ENCODE measurements around the gene AGBL4. TPM values are rescaled to one million over a fixed set of nuclear protein-coding genes. Genes with fewer than 3 reads are reported as not detected.

AGBL4 gene
- total RNA-seq, 5 donors from 2014 or later (not counting 1 experiment from before 2014, with no cell fraction given): 0.58 TPM; not detected in 4

DNA sequence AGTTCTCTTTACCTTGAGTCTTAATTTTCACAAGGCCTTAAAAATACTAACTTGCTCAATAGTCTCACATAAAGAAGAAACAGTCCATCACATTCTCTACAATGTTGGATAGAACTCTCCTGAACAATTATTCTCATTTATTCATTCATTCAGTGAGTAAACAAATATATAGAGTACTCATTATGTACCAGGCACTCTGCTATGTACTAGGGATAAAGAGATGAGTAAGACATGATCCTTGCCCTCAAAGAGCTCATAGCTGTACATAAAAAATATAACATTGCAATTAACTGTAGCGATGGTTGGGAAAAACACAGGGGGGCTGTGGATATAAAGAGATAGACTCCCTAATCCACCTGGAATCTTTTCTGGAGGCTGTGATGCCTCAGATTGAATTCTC, 660.1 kb downstream of the AGBL4 start:
- DNase-seq: no peak
- Histone ChIP-seq H3K4me3 (ENCODE audit: control insufficient read depth in 1 of 2, extremely low read depth in 1 of 2, low read length in 1 of 2) (no peak overlapping the region), H3K4me1 (ENCODE audit: control insufficient read depth in 1 of 2, extremely low read depth in 1 of 2, insufficient read depth in 2 of 2, low read length in 2 of 2) (no peaks in the 10 kb centered on the region), H3K27me3 (replicated peaks in 1 of 2; ENCODE audit: control insufficient read depth in 2 of 2, extremely low read depth in 1 of 2, insufficient read depth in 2 of 2, low read length in 1 of 2) (no peaks in the 10 kb centered on the region), H3K27ac (ENCODE audit: low read length) (no peak overlapping the region), H3K36me3 (ENCODE audit: control insufficient read depth in 2 of 2, extremely low read depth in 1 of 2, insufficient read depth in 1 of 2, low read length in 1 of 2) (no peaks in the 10 kb centered on the region), H3K9me3 (no peaks in the 10 kb centered on the region)
- no CpG with 5 or more reads among the region's 1 CpG for WGBS (ENCODE audit: insufficient coverage)
- Mint-ChIP-seq H3K27ac (no peak overlapping the region), H3K4me1 (no peaks in the 10 kb centered on the region), H3K9me3 (peaks cover 0 to 3% (median 2%) of the 10 kb centered on the region in 3 donors), H3K36me3 (no peaks in the 10 kb centered on the region), H3K27me3 (no peaks in the 10 kb centered on the region), H3K4me3 (no peak overlapping the region)
- ATAC-seq (replicated peaks in 1 of 4): no peak
- POLR2A ChIA-PET: no interaction called here
- CTCF ChIA-PET: no interaction called here

- Histone ChIP-seq H3K27ac (ENCODE audit: low read length) (no peak overlapping the region), H3K9me3 (no peaks in the 10 kb centered on the region), H3K27me3 (replicated peaks in 1 of 2; ENCODE audit: control insufficient read depth in 2 of 2, extremely low read depth in 1 of 2, insufficient read depth in 2 of 2, low read length in 1 of 2) (no peaks in the 10 kb centered on the region), H3K4me1 (ENCODE audit: control insufficient read depth in 1 of 2, extremely low read depth in 1 of 2, insufficient read depth in 2 of 2, low read length in 2 of 2) (no peaks in the 10 kb centered on the region), H3K4me3 (ENCODE audit: control insufficient read depth in 1 of 2, extremely low read depth in 1 of 2, low read length in 1 of 2) (no peak overlapping the region), H3K36me3 (ENCODE audit: control insufficient read depth in 2 of 2, extremely low read depth in 1 of 2, insufficient read depth in 1 of 2, low read length in 1 of 2) (no peaks in the 10 kb centered on the region)
- no peak for ATAC-seq (replicated peaks in 1 of 4)
- H3K27ac Mint-ChIP-seq: no peak overlapping the region
- H3K9me3 Mint-ChIP-seq: peaks cover 0 to 3% (median 0%) of the 10 kb centered on the region in 3 donors
- no CpG with 5 or more reads among the region's 1 CpG for WGBS (ENCODE audit: insufficient coverage)
- no peaks in the 10 kb centered on the region for H3K4me1 Mint-ChIP-seq
- ChIA-PET POLR2A (no interaction called here), CTCF (no interaction called here)
- no peaks in the 10 kb centered on the region for H3K27me3 Mint-ChIP-seq
- no peak overlapping the region for H3K4me3 Mint-ChIP-seq
- no peaks in the 10 kb centered on the region for H3K36me3 Mint-ChIP-seq
- DNase-seq: no peak
These were observed 665.7 kb downstream of the AGBL4 start for GRCh38 chr1:49358036-49358435.

- CTCF ChIA-PET: interaction anchor here in 1 of 2 donors (0.6 kb wide), 1 partner anchor 11 kb away, joined by 3 read pairs; no protein-coding TSS in a partner anchor
- Histone ChIP-seq H3K4me1 (ENCODE audit: control insufficient read depth in 1 of 2, extremely low read depth in 1 of 2, insufficient read depth in 2 of 2, low read length in 2 of 2) (no peaks in the 10 kb centered on the region), H3K4me3 (ENCODE audit: control insufficient read depth in 1 of 2, extremely low read depth in 1 of 2, low read length in 1 of 2) (no peak overlapping the region), H3K27ac (ENCODE audit: low read length) (no peak overlapping the region), H3K9me3 (no peaks in the 10 kb centered on the region), H3K36me3 (ENCODE audit: control insufficient read depth in 2 of 2, extremely low read depth in 1 of 2, insufficient read depth in 1 of 2, low read length in 1 of 2) (no peaks in the 10 kb centered on the region), H3K27me3 (replicated peaks in 1 of 2; ENCODE audit: control insufficient read depth in 2 of 2, extremely low read depth in 1 of 2, insufficient read depth in 2 of 2, low read length in 1 of 2) (no peaks in the 10 kb centered on the region)
- Mint-ChIP-seq H3K36me3 (no peaks in the 10 kb centered on the region), H3K27me3 (no peaks in the 10 kb centered on the region), H3K9me3 (no peaks in the 10 kb centered on the region), H3K4me1 (no peaks in the 10 kb centered on the region), H3K27ac (no peak overlapping the region), H3K4me3 (no peak overlapping the region)
- POLR2A ChIA-PET: no interaction called here
- no peak for ATAC-seq (replicated peaks in 1 of 4)
- DNase-seq: no peak
These were observed 667.2 kb downstream of the AGBL4 start for GRCh38 chr1:49356594-49356993.

DNA sequence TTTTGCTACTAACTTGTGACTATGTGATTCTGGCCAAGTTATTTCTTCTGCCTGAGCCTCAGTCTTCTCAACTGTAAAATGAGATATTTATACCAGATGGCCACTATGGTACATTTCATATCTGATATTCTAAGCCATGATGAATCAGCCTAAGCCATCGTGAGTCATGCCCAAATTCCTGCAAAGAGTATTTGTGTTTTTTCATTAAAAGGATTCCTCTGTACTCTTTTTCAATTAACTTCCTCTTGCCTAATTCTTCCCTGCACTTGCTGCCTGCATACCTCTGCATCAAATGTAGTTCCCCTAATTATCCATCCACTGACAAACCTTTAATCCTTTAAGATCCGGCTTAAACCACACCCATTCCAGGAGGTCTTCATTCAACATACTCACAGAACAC, 672.0 kb downstream of the AGBL4 start:
- DNase-seq (no peak), ATAC-seq (replicated peaks in 1 of 4) (no peak)
- ChIA-PET CTCF (no interaction called here), POLR2A (no interaction called here)
- H3K4me3 ChIP-seq (ENCODE audit: control insufficient read depth in 1 of 2, extremely low read depth in 1 of 2, low read length in 1 of 2): no peak overlapping the region
- no peaks in the 10 kb centered on the region for H3K27me3 ChIP-seq (replicated peaks in 1 of 2; ENCODE audit: control insufficient read depth in 2 of 2, extremely low read depth in 1 of 2, insufficient read depth in 2 of 2, low read length in 1 of 2)
- no peaks in the 10 kb centered on the region for H3K36me3 ChIP-seq (ENCODE audit: control insufficient read depth in 2 of 2, extremely low read depth in 1 of 2, insufficient read depth in 1 of 2, low read length in 1 of 2)
- H3K9me3 Mint-ChIP-seq: peaks cover 0 to 3% (median 0%) of the 10 kb centered on the region in 3 donors
- no peak overlapping the region for H3K27ac Mint-ChIP-seq
- no peaks in the 10 kb centered on the region for H3K27me3 Mint-ChIP-seq
- no peak overlapping the region for H3K27ac ChIP-seq (ENCODE audit: low read length)
- H3K36me3 Mint-ChIP-seq: no peaks in the 10 kb centered on the region
- 67% methylated on average over 1 of the region's 2 CpGs for WGBS (ENCODE audit: insufficient coverage)
- H3K4me3 Mint-ChIP-seq: no peak overlapping the region
- no peaks in the 10 kb centered on the region for H3K4me1 ChIP-seq (ENCODE audit: control insufficient read depth in 1 of 2, extremely low read depth in 1 of 2, insufficient read depth in 2 of 2, low read length in 2 of 2)
- H3K4me1 Mint-ChIP-seq: no peaks in the 10 kb centered on the region
- H3K9me3 ChIP-seq: no peaks in the 10 kb centered on the region

- Mint-ChIP-seq H3K4me1 (no peaks in the 10 kb centered on the region), H3K9me3 (peaks cover 6 to 8% (median 6%) of the 10 kb centered on the region in 3 donors), H3K27ac (no peak overlapping the region), H3K36me3 (no peaks in the 10 kb centered on the region), H3K4me3 (no peak overlapping the region), H3K27me3 (no peaks in the 10 kb centered on the region)
- 54% methylated on average over 2 of the region's 2 CpGs for WGBS (ENCODE audit: insufficient coverage)
- DNase-seq: no peak
- H3K4me3 ChIP-seq (ENCODE audit: control insufficient read depth in 1 of 2, extremely low read depth in 1 of 2, low read length in 1 of 2): no peak overlapping the region
- H3K36me3 ChIP-seq (ENCODE audit: control insufficient read depth in 2 of 2, extremely low read depth in 1 of 2, insufficient read depth in 1 of 2, low read length in 1 of 2): no peaks in the 10 kb centered on the region
- POLR2A ChIA-PET: no interaction called here
- no peak for ATAC-seq (replicated peaks in 1 of 4)
- no peak overlapping the region for H3K27ac ChIP-seq (ENCODE audit: low read length)
- no peaks in the 10 kb centered on the region for H3K4me1 ChIP-seq (ENCODE audit: control insufficient read depth in 1 of 2, extremely low read depth in 1 of 2, insufficient read depth in 2 of 2, low read length in 2 of 2)
- H3K9me3 ChIP-seq: no peaks in the 10 kb centered on the region
- CTCF ChIA-PET: no interaction called here
- H3K27me3 ChIP-seq (replicated peaks in 1 of 2; ENCODE audit: control insufficient read depth in 2 of 2, extremely low read depth in 1 of 2, insufficient read depth in 2 of 2, low read length in 1 of 2): no peaks in the 10 kb centered on the region
These were observed 676.9 kb downstream of the AGBL4 start for GRCh38 chr1:49346767-49347349.

GRCh38 chr1:49340576-49340975, 683.2 kb downstream of the AGBL4 start:
- no peaks in the 10 kb centered on the region for H3K27me3 Mint-ChIP-seq
- H3K27ac Mint-ChIP-seq: no peak overlapping the region
- no peaks in the 10 kb centered on the region for H3K4me1 Mint-ChIP-seq
- no peak overlapping the region for H3K27ac ChIP-seq (ENCODE audit: low read length)
- H3K36me3 ChIP-seq (ENCODE audit: control insufficient read depth in 2 of 2, extremely low read depth in 1 of 2, insufficient read depth in 1 of 2, low read length in 1 of 2): no peaks in the 10 kb centered on the region
- WGBS (ENCODE audit: insufficient coverage): no CpG with 5 or more reads among the region's 2 CpGs
- H3K4me1 ChIP-seq (ENCODE audit: control insufficient read depth in 1 of 2, extremely low read depth in 1 of 2, insufficient read depth in 2 of 2, low read length in 2 of 2): no peaks in the 10 kb centered on the region
- ChIA-PET CTCF (no interaction called here), POLR2A (no interaction called here)
- no peak for DNase-seq
- peaks cover 0 to 8% (median 6%) of the 10 kb centered on the region in 3 donors for H3K9me3 Mint-ChIP-seq
- no peak overlapping the region for H3K4me3 Mint-ChIP-seq
- no peaks in the 10 kb centered on the region for H3K36me3 Mint-ChIP-seq
- no peak for ATAC-seq (replicated peaks in 1 of 4)
- no peaks in the 10 kb centered on the region for H3K27me3 ChIP-seq (replicated peaks in 1 of 2; ENCODE audit: control insufficient read depth in 2 of 2, extremely low read depth in 1 of 2, insufficient read depth in 2 of 2, low read length in 1 of 2)
- H3K9me3 ChIP-seq: no peaks in the 10 kb centered on the region
- no peak overlapping the region for H3K4me3 ChIP-seq (ENCODE audit: control insufficient read depth in 1 of 2, extremely low read depth in 1 of 2, low read length in 1 of 2)

- Mint-ChIP-seq H3K4me3 (no peak overlapping the region), H3K9me3 (no peaks in the 10 kb centered on the region), H3K27ac (no peak overlapping the region), H3K27me3 (no peaks in the 10 kb centered on the region), H3K36me3 (no peaks in the 10 kb centered on the region), H3K4me1 (no peaks in the 10 kb centered on the region)
- no peak for ATAC-seq (replicated peaks in 1 of 4)
- Histone ChIP-seq H3K27ac (ENCODE audit: low read length) (no peak overlapping the region), H3K4me1 (ENCODE audit: control insufficient read depth in 1 of 2, extremely low read depth in 1 of 2, insufficient read depth in 2 of 2, low read length in 2 of 2) (no peaks in the 10 kb centered on the region), H3K9me3 (no peaks in the 10 kb centered on the region), H3K27me3 (replicated peaks in 1 of 2; ENCODE audit: control insufficient read depth in 2 of 2, extremely low read depth in 1 of 2, insufficient read depth in 2 of 2, low read length in 1 of 2) (no peaks in the 10 kb centered on the region), H3K36me3 (ENCODE audit: control insufficient read depth in 2 of 2, extremely low read depth in 1 of 2, insufficient read depth in 1 of 2, low read length in 1 of 2) (no peaks in the 10 kb centered on the region), H3K4me3 (ENCODE audit: control insufficient read depth in 1 of 2, extremely low read depth in 1 of 2, low read length in 1 of 2) (no peak overlapping the region)
- no peak for DNase-seq
- CTCF ChIA-PET: no interaction called here
- 60% methylated on average over 1 of the region's 4 CpGs for WGBS (ENCODE audit: insufficient coverage)
- POLR2A ChIA-PET: no interaction called here
These were observed 684.7 kb downstream of the AGBL4 start for GRCh38 chr1:49339043-49339442.
